Adrenal gland (tissue), 12 donors: ENCODE results near the gene GTF2B. TPM values are rescaled to one million over a fixed set of nuclear protein-coding genes. Genes with fewer than 3 reads are reported as not detected.

Experiments used
- DNase-seq, 7 donors: peaks; one replicate each; pipeline ENCODE4 v3.0.0-alpha.2; 2019 to 2020
- H3K27ac ChIP-seq, 5 donors: fragments of 200-600 bp; sonication (generic) in 4 of 5; 1 replicate in 3 of 5; 2 replicates in 2 of 5; pipeline versions ENCODE4 v1.5.1 to v1.8.0; 2016 to 2020; ENCODE audit warnings: mild to moderate bottlenecking in 1 of 5
- H3K27me3 ChIP-seq: fragments of 200-600 bp; 2 replicates; pipeline ENCODE4 v1.8.0; 2021
- H3K36me3 ChIP-seq, 2 donors: fragments of 200-600 bp; replicated peaks in 1 of 2; 1 replicate in 1 of 2; 2 replicates in 1 of 2; pipeline versions ENCODE4 v1.5.1 to v1.8.0; 2018 to 2022
- H3K4me1 ChIP-seq, 2 donors: fragments of 200-600 bp; replicated peaks in 1 of 2; 1 replicate in 1 of 2; 2 replicates in 1 of 2; pipeline versions ENCODE4 v1.5.1 to v1.8.0; 2018 to 2021
- H3K4me3 ChIP-seq, 4 donors: fragments of 200-600 bp; sonication (generic) in 3 of 4; one replicate each; pipeline ENCODE4 v1.5.1; 2016 to 2018
- H3K9me3 ChIP-seq, 3 donors: fragments of 200-600 bp; sonication (generic) in 1 of 3; replicated peaks in 1 of 3; 1 replicate in 2 of 3; 2 replicates in 1 of 3; pipeline versions ENCODE4 v1.5.1 to v1.8.0; 2016 to 2021
- POLR2A ChIP-seq, 2 donors: fragments of 450-650 bp; IDR thresholded peaks; one replicate each; pipeline ENCODE4 v1.6.1; 2017; ENCODE audit warnings: antibody characterized with exemption in 2 of 2, mild to moderate bottlenecking in 2 of 2, moderate library complexity in 1 of 2
- WGBS, 4 donors: extraction: QIAGEN DNeasy Blood & Tissue Kit in 2 of 4; methylation state at CpG; one replicate each; pipeline versions ENCODE4 v1.1.5 to v1.1.7; 2013 to 2017; 5-methylcytosine and 5-hydroxymethylcytosine counted together
- intact Hi-C, 2 donors: fragments of 100-400 bp; cut with DNase I; formaldehyde crosslinking; loops; one replicate each; pipeline versions ENCODE4 v1.14.1 to v1.15.0; 2022 to 2023
- polyA plus RNA-seq, 3 donors: library from polyadenylated mRNA; stranded (reverse); fragments of 200-250 nt in 2 of 3; fragments of 350-450 nt in 1 of 3; fragmentation: Illumina TruSeq in 1 of 3; extraction: RNeasy Lipid Tissue Mini Kit (QIAGEN cat#74804) in 1 of 3; gene quantifications; one replicate each; pipeline ENCODE4 v1.2.3, GENCODE V29; 2013 to 2014
- small RNA-seq, 2 donors: library from RNA; depleted of rRNA; stranded (forward); fragments of <200 nt; gene quantifications; one replicate each; pipeline ENCODE3, GENCODE V24; 2016
- total RNA-seq, 9 donors: library from RNA; depleted of rRNA in 4 of 9; stranded (reverse); fragments of >200 nt in 4 of 9; fragments of 120-200 nt in 1 of 9; fragmentation: NEBNext Ultra II Directional in 1 of 9; extraction: Animal tissue kit (Norgen Biotek cat#: 25700) in 1 of 9; gene quantifications; one replicate each; pipeline versions ENCODE4 v1.1.0 to v1.2.4, GENCODE V29; 2013 to 2023
- TF ChIP-seq, protein P1 (sequence below), 6 experiments: fragments of 450-650 bp in 4 of 6; fragments of 200-600 bp in 2 of 6; sonication (generic) in 1 of 6; IDR thresholded peaks; 1 replicate in 5 of 6; 2 replicates in 1 of 6; pipeline versions ENCODE4 v1.5.1 to v1.8.0; 2016 to 2021; ENCODE audit warnings: antibody characterized with exemption in 6 of 6, mild to moderate bottlenecking in 2 of 6, moderate library complexity in 1 of 6
- donor health status: healthy with polysubstance abuse.
- donor health status: Bipolar disorder and iron deficiency.
- donor health status: DM: yes; HTN: yes; CAD: no.
- donor health status: DM: no; HTN: no; CAD: no.
- donor health status: DM: no; HTN: no; CAD: no.
- donor health status: DM: yes; HTN: yes; CAD: no.

Gene GTF2B
- total and polyA plus RNA-seq, 12 donors, result 15.1 to 70.2 (median 28.0) TPM

DNA sequence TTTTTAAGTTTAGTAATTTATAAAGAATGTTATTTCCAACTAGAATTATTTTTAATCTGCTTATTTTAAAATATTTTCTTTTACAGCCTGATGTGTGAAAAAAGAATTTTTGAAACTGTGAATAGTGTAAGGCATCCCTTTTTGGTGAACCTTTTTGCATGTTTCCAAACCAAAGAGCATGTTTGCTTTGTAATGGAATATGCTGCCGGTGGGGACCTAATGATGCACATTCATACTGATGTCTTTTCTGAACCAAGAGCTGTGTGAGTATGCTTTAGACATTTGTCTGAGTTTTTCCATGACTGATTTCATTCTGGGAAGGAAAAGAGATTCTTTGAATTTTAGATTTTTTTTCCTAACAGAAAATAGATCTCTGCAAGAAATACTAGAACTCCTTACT lies 77.9 kb downstream of the GTF2B start:
- DNase-seq, result no peak
- WGBS, 4 donors, result 95 to 97% (median 97%) methylated on average over 1 of the region's 1 CpG
- intact Hi-C loops, result no loop called here

DNA sequence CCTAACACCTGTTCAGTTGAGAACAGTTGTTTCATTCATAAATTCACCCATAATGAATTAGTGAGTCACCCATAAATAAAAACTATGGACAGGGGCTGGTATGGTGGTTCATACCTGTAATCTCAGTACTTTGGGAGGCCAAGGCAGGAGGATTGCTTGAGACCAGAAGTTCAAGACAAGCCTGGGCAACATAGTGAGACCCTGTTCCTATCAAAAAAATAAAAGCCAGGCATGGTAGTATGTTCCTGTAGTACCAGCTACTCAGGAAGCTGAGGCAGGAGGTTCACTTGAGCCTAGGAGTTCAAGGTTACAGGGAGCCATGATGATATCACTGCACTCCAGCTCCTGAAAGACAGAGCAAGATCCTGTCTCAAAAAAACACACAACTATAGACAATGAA lies 79.0 kb downstream of the GTF2B start:
- DNase-seq, result no peak
- H3K9me3 ChIP-seq, result peaks cover 0 to 4% (median 0%) of the 10 kb centered on the region in 3 donors
- no peaks in the 10 kb centered on the region for H3K4me1 ChIP-seq
- intact Hi-C loops, result no loop called here
- TF ChIP-seq POLR2A (IDR thresholded peaks at IDR 0.05), result no peak
- TF ChIP-seq, protein P1, sequence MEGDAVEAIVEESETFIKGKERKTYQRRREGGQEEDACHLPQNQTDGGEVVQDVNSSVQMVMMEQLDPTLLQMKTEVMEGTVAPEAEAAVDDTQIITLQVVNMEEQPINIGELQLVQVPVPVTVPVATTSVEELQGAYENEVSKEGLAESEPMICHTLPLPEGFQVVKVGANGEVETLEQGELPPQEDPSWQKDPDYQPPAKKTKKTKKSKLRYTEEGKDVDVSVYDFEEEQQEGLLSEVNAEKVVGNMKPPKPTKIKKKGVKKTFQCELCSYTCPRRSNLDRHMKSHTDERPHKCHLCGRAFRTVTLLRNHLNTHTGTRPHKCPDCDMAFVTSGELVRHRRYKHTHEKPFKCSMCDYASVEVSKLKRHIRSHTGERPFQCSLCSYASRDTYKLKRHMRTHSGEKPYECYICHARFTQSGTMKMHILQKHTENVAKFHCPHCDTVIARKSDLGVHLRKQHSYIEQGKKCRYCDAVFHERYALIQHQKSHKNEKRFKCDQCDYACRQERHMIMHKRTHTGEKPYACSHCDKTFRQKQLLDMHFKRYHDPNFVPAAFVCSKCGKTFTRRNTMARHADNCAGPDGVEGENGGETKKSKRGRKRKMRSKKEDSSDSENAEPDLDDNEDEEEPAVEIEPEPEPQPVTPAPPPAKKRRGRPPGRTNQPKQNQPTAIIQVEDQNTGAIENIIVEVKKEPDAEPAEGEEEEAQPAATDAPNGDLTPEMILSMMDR (IDR thresholded peaks at IDR 0.05), result no peak
- no peaks in the 10 kb centered on the region for H3K27me3 ChIP-seq
- H3K27ac ChIP-seq, result no peak overlapping the region
- peaks cover 0 to 32% of the 10 kb centered on the region in 2 donors for H3K36me3 ChIP-seq
- H3K4me3 ChIP-seq, result no peak overlapping the region

More for the DNA sequence above, 77.9 kb downstream of the GTF2B start:
- TF ChIP-seq POLR2A (IDR thresholded peaks at IDR 0.05), result no peak
- Histone ChIP-seq H3K27me3 (no peaks in the 10 kb centered on the region), H3K9me3 (peaks cover 0 to 4% (median 0%) of the 10 kb centered on the region in 3 donors), H3K27ac (no peak overlapping the region), H3K4me1 (no peaks in the 10 kb centered on the region), H3K4me3 (no peak overlapping the region), H3K36me3 (peaks cover 0 to 21% of the 10 kb centered on the region in 2 donors)

DNA sequence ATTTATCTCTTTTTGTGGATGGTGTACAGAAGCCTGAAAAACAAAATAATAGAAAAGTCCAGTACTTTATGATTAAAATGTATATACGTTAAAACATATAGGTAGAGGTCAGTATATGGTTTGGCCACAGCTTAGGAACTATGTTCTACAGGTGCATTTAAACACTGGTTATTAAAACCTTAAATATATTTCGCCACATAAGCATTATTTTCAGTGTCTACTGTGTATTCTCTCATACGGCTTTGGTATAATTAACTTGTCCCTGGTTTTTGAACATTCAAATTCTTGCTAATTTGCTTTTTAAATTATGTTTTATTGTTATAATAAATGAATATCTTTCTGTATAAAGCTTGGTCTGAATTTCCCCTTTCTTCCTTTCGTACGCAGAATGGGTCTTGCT lies 87.9 kb downstream of the GTF2B start:
- 95 to 99% (median 96%) methylated on average over 5 of the region's 5 CpGs for WGBS, 4 donors
- no peak overlapping the region for H3K4me3 ChIP-seq
- TF ChIP-seq POLR2A (IDR thresholded peaks at IDR 0.05), result no peak
- TF ChIP-seq, protein P1 (IDR thresholded peaks at IDR 0.05), result no peak
- no peak for DNase-seq
- peaks cover 0 to 27% of the 10 kb centered on the region in 2 donors for H3K36me3 ChIP-seq
- intact Hi-C loops, result no loop called here
- no peaks in the 10 kb centered on the region for H3K27me3 ChIP-seq
- H3K27ac ChIP-seq, result no peak overlapping the region
- H3K4me1 ChIP-seq, result no peaks in the 10 kb centered on the region
- H3K9me3 ChIP-seq, result no peaks in the 10 kb centered on the region

DNA sequence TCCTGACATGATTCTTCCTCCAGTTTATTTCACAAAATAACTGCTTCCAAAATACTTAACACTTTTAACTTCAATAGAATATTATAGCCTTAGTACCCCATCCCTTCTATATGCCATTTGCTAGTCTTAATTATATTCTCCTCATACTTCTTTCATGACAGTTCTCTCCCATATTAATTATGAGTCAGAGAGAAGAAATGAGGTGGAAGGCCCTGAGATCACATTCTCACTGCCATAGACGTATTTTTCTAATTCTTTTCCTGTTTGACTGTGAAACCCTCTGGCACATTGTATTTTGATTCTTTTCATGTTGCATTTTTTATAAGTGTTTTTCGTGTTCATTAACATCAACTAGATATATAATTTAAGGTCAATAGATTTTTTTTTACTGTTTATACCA lies 88.4 kb downstream of the GTF2B start:
- Histone ChIP-seq H3K9me3 (no peaks in the 10 kb centered on the region), H3K4me3 (no peak overlapping the region), H3K36me3 (peaks cover 0 to 22% of the 10 kb centered on the region in 2 donors), H3K27ac (no peak overlapping the region), H3K4me1 (no peaks in the 10 kb centered on the region), H3K27me3 (no peaks in the 10 kb centered on the region)
- WGBS, 4 donors, result 79 to 86% (median 80%) methylated on average over 2 of the region's 2 CpGs
- no peak for DNase-seq
- intact Hi-C loops, result no loop called here
- TF ChIP-seq POLR2A (IDR thresholded peaks at IDR 0.05), result no peak
- TF ChIP-seq, protein P1 (IDR thresholded peaks at IDR 0.05), result no peak

Small RNAs within 50 kb of the gene (small RNA-seq; reads per million reads assigned to genes)
- 0 reads per million in 2 donors for gene RNU6-125P

Other genes with a start within 250 kb of the GTF2B start
- 10 to 100 TPM; 20.4 to 49.4 (median 45.4) TPM for gene PKN2, start 207.3 kb downstream of the GTF2B start, total RNA-seq
- gene PKN2, start 207.3 kb downstream of the GTF2B start, polyA plus RNA-seq, result 10 to 100 TPM; 10.9 to 28.8 (median 13.2) TPM
- 10 to 100 TPM; 22.2 to 51.1 (median 39.9) TPM for gene KYAT3, start 101.1 kb upstream of the GTF2B start, total RNA-seq
- 10 to 100 TPM; 16.0 to 64.3 (median 21.1) TPM for gene KYAT3, start 101.1 kb upstream of the GTF2B start, polyA plus RNA-seq
- gene RBMXL1, start 101.1 kb upstream of the GTF2B start, total RNA-seq, result 10 to 100 TPM in 7 of 9 donors, 1 to 10 TPM in 2; 6.2 to 20.0 (median 14.9) TPM
- 1 to 10 TPM; 2.4 to 7.6 (median 2.5) TPM for gene RBMXL1, start 101.1 kb upstream of the GTF2B start, polyA plus RNA-seq
- 10 to 100 TPM; 14.8 to 54.4 (median 26.8) TPM for gene GBP3, start 131.3 kb upstream of the GTF2B start, total RNA-seq
- gene GBP3, start 131.3 kb upstream of the GTF2B start, polyA plus RNA-seq, result 10 to 100 TPM in 2 of 3 donors, 1 to 10 TPM in 1; 4.1 to 27.0 (median 10.1) TPM
- 100 to 1,000 TPM in 1 of 9 donors, 10 to 100 TPM in 5, 1 to 10 TPM in 3; 6.1 to 107 (median 15.6) TPM for gene GBP1, start 173.6 kb upstream of the GTF2B start, total RNA-seq
- 10 to 100 TPM; 13.9 to 25.4 (median 20.4) TPM for gene GBP1, start 173.6 kb upstream of the GTF2B start, polyA plus RNA-seq
- 100 to 1,000 TPM in 7 of 9 donors, 10 to 100 TPM in 2; 13.8 to 257 (median 200) TPM for gene GBP2, start 234.5 kb upstream of the GTF2B start, total RNA-seq
- gene GBP2, start 234.5 kb upstream of the GTF2B start, polyA plus RNA-seq, result 100 to 1,000 TPM; 184 to 356 (median 313) TPM